Ammon's horn (tissue), 1 donor: ENCODE measurements around the gene TRO.

Experiments
- DNase-seq: peaks from one replicate; pipeline ENCODE4 v3.0.0-alpha.2; 2016; ENCODE audit warnings: low spot score

The TRO gene

GRCh38 chrX:54950730-54951375 is 30.2 kb downstream of the TRO start:
- no peak for DNase-seq

- no peak for DNase-seq
These were observed 41.1 kb downstream of the TRO start for GRCh38 chrX:54961750-54962149.

GRCh38 chrX:54964766-54965497 is 44.3 kb downstream of the TRO start:
- DNase-seq = no peak

GRCh38 chrX:54977387-54977786 is 56.8 kb downstream of the TRO start:
- no peak for DNase-seq

GRCh38 chrX:54978448-54978847 is 57.8 kb downstream of the TRO start:
- DNase-seq = no peak

GRCh38 chrX:54979432-54979831 is 58.8 kb downstream of the TRO start:
- DNase-seq = no peak

GRCh38 chrX:54980334-54980733 is 59.7 kb downstream of the TRO start:
- DNase-seq = peak; percentile 1
